ENCODE results near the gene CBLC. TPM values are rescaled to one million over a fixed set of nuclear protein-coding genes. Genes with fewer than 3 reads are reported as not detected.

Gene CBLC
- total and polyA plus RNA-seq, 2 of the 4 experiments (the other 2 are of a cell fraction): not detected

DNA sequence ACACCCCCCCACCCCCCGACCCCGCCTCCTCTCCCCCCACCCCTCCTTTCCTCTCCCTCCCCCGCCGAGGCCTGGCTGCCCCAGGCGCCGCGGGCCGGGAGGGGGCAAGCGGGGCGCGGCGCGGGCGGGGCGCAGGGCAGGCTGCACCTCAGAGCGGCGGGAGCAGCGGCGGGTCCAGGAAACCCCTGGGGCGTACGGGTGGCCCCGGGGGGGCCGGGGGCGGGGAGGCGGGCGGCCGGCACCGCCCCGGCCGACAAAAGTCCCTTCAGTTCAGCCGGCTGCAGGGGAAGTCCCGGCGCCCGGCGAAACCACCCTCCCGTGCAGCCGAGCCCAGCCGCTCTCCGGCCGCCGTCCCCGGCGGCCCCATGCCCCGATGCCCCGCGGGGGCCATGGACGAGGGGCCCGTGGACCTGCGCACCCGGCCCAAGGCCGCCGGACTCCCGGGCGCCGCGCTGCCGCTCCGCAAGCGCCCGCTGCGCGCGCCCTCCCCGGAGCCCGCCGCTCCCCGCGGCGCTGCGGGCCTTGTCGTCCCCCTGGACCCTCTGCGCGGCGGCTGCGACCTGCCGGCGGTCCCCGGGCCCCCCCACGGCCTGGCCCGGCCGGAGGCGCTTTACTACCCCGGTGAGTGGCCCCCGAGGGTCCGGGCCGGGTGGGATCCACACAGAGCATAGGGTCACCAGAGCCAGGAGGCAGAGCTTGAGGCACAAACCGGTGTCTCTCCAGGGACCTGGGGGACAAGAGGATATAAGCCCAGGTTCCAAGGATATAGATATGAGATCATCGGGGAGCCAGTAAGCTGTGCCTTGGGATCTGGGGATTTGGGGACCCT, 29.1 kb upstream of the CBLC start, which contains the start of gene BCL3:
TSS of gene BCL3 (plus strand) at position 283 of the 829 bp plus-strand sequence. CDS start at position 366, 83 bp downstream.
- Histone ChIP-seq H3K23ac (ENCODE audit: low read depth, low read length) (peak within 1 kb of the TSS; percentile 99), H3K18ac (ENCODE audit: low read depth, low read length) (peak within 1 kb of the TSS; percentile 98), H2BK120ac (ENCODE audit: low read depth, low read length) (peak within 1 kb of the TSS; percentile 95), H4K5ac (ENCODE audit: low read depth, low read length) (peak within 1 kb of the TSS; percentile 98), H3K4ac (ENCODE audit: low read depth, low read length) (peak within 1 kb of the TSS; percentile 100), H3K9me1 (ENCODE audit: insufficient read depth, low read length) (peaks cover 15% of the 10 kb centered on the region), H3K36me3 (ENCODE audit: control insufficient read depth, insufficient read depth, low read length) (peaks cover 23% of the 10 kb centered on the region), H2BK15ac (ENCODE audit: low read depth, low read length) (peak within 1 kb of the TSS; percentile 93; the same call in 2 of the 3 replicates), H3K4me2 (ENCODE audit: low read depth, low read length) (peak within 1 kb of the TSS; percentile 97), H4K91ac (ENCODE audit: insufficient read depth, low read depth, low read length) (peak within 1 kb of the TSS; percentile 100), H3K14ac (replicated peaks; ENCODE audit: low read depth, low read length) (peak within 1 kb of the TSS; percentile 98), H2AFZ (replicated peaks; ENCODE audit: low read length, poor library complexity) (peak within 1 kb of the TSS; percentile 83), H3K79me1 (ENCODE audit: low read depth in 1 of 2, low read length in 2 of 2) (peaks cover 15 to 46% of the 10 kb centered on the region in 2 experiments; a peak in 3 of 4 replicates), H3K4me3 (ENCODE audit: insufficient read depth, low read depth, low read length) (peak within 1 kb of the TSS; percentile 92), H2AK9ac (replicated peaks; ENCODE audit: low read depth, low read length, poor library complexity) (peak within 1 kb of the TSS; percentile 99), H2BK20ac (ENCODE audit: low read depth, low read length) (peak within 1 kb of the TSS; percentile 85), H3K27ac (ENCODE audit: insufficient read depth, low read length) (peak within 1 kb of the TSS; percentile 97), H3K4me1 (ENCODE audit: control insufficient read depth, insufficient read depth, low read length) (peaks cover 30% of the 10 kb centered on the region), H3K9me3 (ENCODE audit: control insufficient read depth, insufficient read depth, low read length) (no peaks in the 10 kb centered on the region), H3K9ac (ENCODE audit: low read depth, low read length) (peak within 1 kb of the TSS; percentile 99), H2AK5ac (ENCODE audit: low read depth, low read length) (peak within 1 kb of the TSS; percentile 92), H3K27me3 (ENCODE audit: control insufficient read depth, insufficient read depth, low read length) (no peaks in the 10 kb centered on the region), H2BK5ac (ENCODE audit: low read depth, low read length, poor library complexity, severe bottlenecking) (peak within 1 kb of the TSS; percentile 96), H4K8ac (ENCODE audit: low read depth in 2 of 2, low read length in 2 of 2) (peak within 1 kb of the TSS; percentile 97 to 98), H4K20me1 (ENCODE audit: insufficient read depth, low read length) (peaks cover 29% of the 10 kb centered on the region), H3K56ac (ENCODE audit: extremely low read depth, insufficient read depth, low read length) (peak within 1 kb of the TSS; percentile 96)
- 0% methylated on average over 30 of the region's 88 CpGs; no CpG with 5 or more reads in 1 of the 2 experiments for WGBS, 2 experiments (ENCODE audit: extremely low coverage in 2 of 2, insufficient read length in 1 of 2)
- in situ Hi-C loops (cut with MboI; ENCODE audit: low sequenced_read_pairs): no loop called here
- no TSS peak for BruUV-seq (replicated peaks)
- dilution Hi-C loops (cut with HindIII; ENCODE audit: low sequenced_read_pairs, unreplicated experiment): no loop called here
- ATAC-seq (ENCODE audit: low read depth) (peak; percentile 46), DNase-seq (no peak)
- TF ChIP-seq MAZ (IDR thresholded peaks at IDR 0.05; ENCODE audit: borderline replicate concordance, low read depth, low read length): peak; percentile 92; the same call in 1 of the 2 replicates
- TF ChIP-seq POLR2A (IDR thresholded peaks at IDR 0.05; ENCODE audit: low read depth, low read length): no peak; the same call in 1 of the 2 replicates
- ChIA-PET CTCF (interaction anchor here (1.6 kb wide), 1 partner anchor 25 kb away, joined by 8 read pairs; no protein-coding TSS in a partner anchor), POLR2A (ENCODE audit: unreplicated experiment) (no interaction called here)
- intact Hi-C loops (cut with micrococcal nuclease): no loop called here

Measured in IMR-90 (cell line).